GM23338 (cell line): Measurements from ENCODE around the gene TTC8. TPM values are rescaled to one million over a fixed set of nuclear protein-coding genes. Genes with fewer than 3 reads are reported as not detected.

ENCODE experiments used
- ATAC-seq: fragments of 200-7000 bp; cut with Tn5 transposase; 3 replicates; pipeline ENCODE4 v1.9.1; 2020
- DNase-seq: peaks from one replicate; pipeline ENCODE4 v3.0.0-alpha.2; 2015; ENCODE audit warnings: low spot score
- H2AFZ ChIP-seq: fragments of 200-600 bp; sonication (generic); 2 replicates; pipeline ENCODE4 v1.8.0; 2016; ENCODE audit warnings: antibody characterized with exemption, mild to moderate bottlenecking, moderate library complexity
- H3F3A ChIP-seq: fragments of 200-600 bp; sonication (generic); replicated peaks from 2 replicates; pipeline ENCODE4 v1.8.0; 2017; ENCODE audit warnings: antibody characterized with exemption, mixed run types, low read depth
- H3K27ac ChIP-seq: fragments of 200-600 bp; sonication (generic); 2 replicates; pipeline ENCODE4 v1.6.1; 2016; ENCODE audit warnings: low read depth
- H3K27me3 ChIP-seq: fragments of 200-600 bp; sonication (generic); 2 replicates; pipeline ENCODE4 v1.8.0; 2016; ENCODE audit warnings: mild to moderate bottlenecking, mixed run types, moderate library complexity; ENCODE audit not compliant: insufficient read depth
- H3K36me3 ChIP-seq: fragments of 200-600 bp; sonication (generic); 2 replicates; pipeline ENCODE4 v1.8.0; 2016; ENCODE audit warnings: mild to moderate bottlenecking; ENCODE audit not compliant: insufficient read depth
- H3K4me1 ChIP-seq: fragments of 200-600 bp; sonication (generic); 2 replicates; pipeline ENCODE4 v1.8.0; 2016; ENCODE audit warnings: mild to moderate bottlenecking, moderate library complexity; ENCODE audit not compliant: insufficient read depth
- H3K4me2 ChIP-seq: fragments of 200-600 bp; sonication (generic); 2 replicates; pipeline ENCODE4 v1.7.1; 2017; ENCODE audit warnings: mixed run types
- H3K4me3 ChIP-seq: fragments of 200-600 bp; sonication (generic); 2 replicates; pipeline ENCODE4 v1.6.1; 2016; ENCODE audit warnings: mixed run types
- H3K79me2 ChIP-seq: fragments of 200-600 bp; sonication (generic); replicated peaks from 2 replicates; pipeline ENCODE4 v1.8.0; 2017; ENCODE audit warnings: mild to moderate bottlenecking; ENCODE audit not compliant: insufficient read depth
- H3K9me2 ChIP-seq: fragments of 200-600 bp; sonication (generic); 2 replicates; pipeline ENCODE4 v1.8.0; 2017; ENCODE audit not compliant: insufficient read depth
- H4K20me1 ChIP-seq: fragments of 200-600 bp; sonication (generic); replicated peaks from 2 replicates; pipeline ENCODE4 v1.8.0; 2017; ENCODE audit warnings: mild to moderate bottlenecking; ENCODE audit not compliant: insufficient read depth
- H3K27ac Mint-ChIP-seq: 2 replicates; pipeline ENCODE4 v1.8.0; 2020; ENCODE audit warnings: inconsistent platforms, mild to moderate bottlenecking, moderate library complexity, mixed read lengths
- H3K27me3 Mint-ChIP-seq: 3 replicates; pipeline ENCODE4 v1.8.0; 2022; ENCODE audit warnings: low read depth, mild to moderate bottlenecking, moderate library complexity, mixed read lengths, inconsistent platforms; ENCODE audit not compliant: insufficient read depth, poor library complexity
- H3K36me3 Mint-ChIP-seq: 3 replicates; pipeline ENCODE4 v1.8.0; 2021; ENCODE audit warnings: low read depth, mild to moderate bottlenecking, inconsistent platforms, moderate library complexity, mixed read lengths
- H3K4me1 Mint-ChIP-seq: 3 replicates; pipeline ENCODE4 v1.8.0; 2020; ENCODE audit warnings: mild to moderate bottlenecking, inconsistent platforms, mixed read lengths
- H3K4me3 Mint-ChIP-seq: 3 replicates; pipeline ENCODE4 v1.8.0; 2021; ENCODE audit warnings: moderate library complexity, mild to moderate bottlenecking, inconsistent platforms, mixed read lengths
- H3K9me3 Mint-ChIP-seq: 3 replicates; pipeline ENCODE4 v1.8.0; 2020; ENCODE audit warnings: moderate library complexity, mild to moderate bottlenecking, inconsistent platforms, mixed read lengths
- CREB1 ChIP-seq: fragments of 250-450 bp; sonication (Bioruptor Pico); IDR thresholded peaks from 2 replicates; pipeline ENCODE4 v1.5.0; 2020; ENCODE audit warnings: low read depth, mild to moderate bottlenecking, moderate library complexity
- CTCF ChIP-seq, 2 experiments: fragments of 200-600 bp in 1 of 2; sonication (generic) in 1 of 2; conservative IDR thresholded peaks; 2 replicates each; pipeline versions ENCODE4 v1.5.1 to v1.6.1; 2016 to 2017; ENCODE audit warnings: antibody characterized with exemption in 2 of 2, low read depth in 2 of 2, mild to moderate bottlenecking in 2 of 2, moderate library complexity in 1 of 2
- ETS1 ChIP-seq: IDR thresholded peaks from 2 replicates; pipeline ENCODE4 v1.6.1; 2016; ENCODE audit warnings: antibody characterized with exemption
- EZH2 ChIP-seq: fragments of 200-600 bp; sonication (generic); IDR thresholded peaks from one replicate; pipeline ENCODE4 v1.8.0; 2017; ENCODE audit warnings: antibody characterized with exemption, mild to moderate bottlenecking, low read depth; ENCODE audit not compliant: unreplicated experiment
- EZH2phosphoT487 ChIP-seq: fragments of 200-600 bp; sonication (generic); IDR thresholded peaks from one replicate; pipeline ENCODE4 v1.8.1; 2018; ENCODE audit warnings: antibody characterized with exemption; ENCODE audit not compliant: unreplicated experiment
- JUNB ChIP-seq: IDR thresholded peaks from one replicate; pipeline ENCODE4 v1.6.1; 2016; ENCODE audit warnings: antibody characterized with exemption; ENCODE audit not compliant: unreplicated experiment
- NANOG ChIP-seq: IDR thresholded peaks from 2 replicates; pipeline ENCODE4 v1.6.1; 2016; ENCODE audit warnings: antibody characterized with exemption, borderline replicate concordance
- POLR2AphosphoS5 ChIP-seq: IDR thresholded peaks from 2 replicates; pipeline ENCODE4 v1.6.1; 2016; ENCODE audit warnings: antibody characterized with exemption, low read depth
- REST ChIP-seq: IDR thresholded peaks from one replicate; pipeline ENCODE4 v1.6.1; 2018; ENCODE audit warnings: antibody characterized with exemption; ENCODE audit not compliant: unreplicated experiment
- STAT1 ChIP-seq: IDR thresholded peaks from one replicate; pipeline ENCODE4 v1.6.1; 2016; ENCODE audit warnings: antibody characterized with exemption; ENCODE audit not compliant: unreplicated experiment
- ZNF114 ChIP-seq: fragments of 250-450 bp; sonication (Bioruptor Pico); IDR thresholded peaks from 2 replicates; pipeline ENCODE4 v1.5.0; 2020; ENCODE audit warnings: mild to moderate bottlenecking, moderate library complexity
- ZNF331 ChIP-seq: fragments of 250-450 bp; sonication (Bioruptor Pico); IDR thresholded peaks from 2 replicates; pipeline ENCODE4 v1.5.0; 2020; ENCODE audit warnings: low read depth, mild to moderate bottlenecking, moderate library complexity
- polyA plus RNA-seq: library from polyadenylated mRNA; unstranded; fragments of >200 nt; fragmentation: Nextera tagmentation; extraction: Ambion mirVana; gene quantifications from 2 replicates; pipeline ENCODE4 v1.2.1, GENCODE V29; 2016
- total RNA-seq: library from RNA; depleted of rRNA; stranded (reverse); fragments of >200 nt; shearing (Covaris generic); gene quantifications from 2 replicates; pipeline ENCODE4 v1.2.3, GENCODE V29; 2014

The TTC8 gene
- total and polyA plus RNA-seq, 2 experiments from 2014 or later = 7.5 to 10.5 TPM

GRCh38 chr14:88879022-88879421, 54.6 kb downstream of the TTC8 start (continued):
- TF ChIP-seq JUNB = no peak
- TF ChIP-seq EZH2 = no peak
- TF ChIP-seq POLR2AphosphoS5 = no peak
- TF ChIP-seq ETS1 = no peak
- no peak for TF ChIP-seq CREB1 (CRISPR knock-in tag)
- TF ChIP-seq CTCF (conservative IDR thresholded peaks at IDR 0.05; ENCODE audit: low read depth in 2 of 2) = no peak
- no peak for TF ChIP-seq EZH2phosphoT487
- no peak for TF ChIP-seq NANOG
- no peak for TF ChIP-seq ZNF114 (CRISPR knock-in tag)
- no peak for TF ChIP-seq ZNF331 (CRISPR knock-in tag)
- TF ChIP-seq STAT1 = no peak

- H3K27me3 ChIP-seq = no peaks in the 10 kb centered on the region
- no peaks in the 10 kb centered on the region for H3K79me2 ChIP-seq
- no peak overlapping the region for H3K27ac ChIP-seq
- H3K4me1 ChIP-seq = no peaks in the 10 kb centered on the region
- H3K36me3 ChIP-seq = no peaks in the 10 kb centered on the region
- H3K9me2 ChIP-seq = no peaks in the 10 kb centered on the region; the same call in 1 of the 2 replicates
- Mint-ChIP-seq H3K36me3 (peaks cover 25% of the 10 kb centered on the region), H3K4me3 (no peak overlapping the region), H3K9me3 (peaks cover 26% of the 10 kb centered on the region; the same call in 2 of the 3 replicates), H3K27me3 (no peaks in the 10 kb centered on the region), H3K27ac (no peak overlapping the region), H3K4me1 (no peaks in the 10 kb centered on the region)
- no peak overlapping the region for H3K4me3 ChIP-seq
- TF ChIP-seq ETS1 (no peak), CTCF (conservative IDR thresholded peaks at IDR 0.05; ENCODE audit: low read depth in 2 of 2) (no peak), EZH2 (no peak), POLR2AphosphoS5 (no peak), REST (no peak), ZNF331 (CRISPR knock-in tag) (no peak), EZH2phosphoT487 (no peak), ZNF114 (CRISPR knock-in tag) (no peak), NANOG (no peak), JUNB (no peak)
- no peaks in the 10 kb centered on the region for H3F3A ChIP-seq
- no peak overlapping the region for H3K4me2 ChIP-seq
- ATAC-seq (no peak), DNase-seq (no peak)
- no peaks in the 10 kb centered on the region for H4K20me1 ChIP-seq
- no peak overlapping the region for H2AFZ ChIP-seq
Measured at GRCh38 chr14:88882236-88882635, 57.8 kb downstream of the TTC8 start.
